ENCODE results near the gene ATP5PB.

The ATP5PB gene

DNA sequence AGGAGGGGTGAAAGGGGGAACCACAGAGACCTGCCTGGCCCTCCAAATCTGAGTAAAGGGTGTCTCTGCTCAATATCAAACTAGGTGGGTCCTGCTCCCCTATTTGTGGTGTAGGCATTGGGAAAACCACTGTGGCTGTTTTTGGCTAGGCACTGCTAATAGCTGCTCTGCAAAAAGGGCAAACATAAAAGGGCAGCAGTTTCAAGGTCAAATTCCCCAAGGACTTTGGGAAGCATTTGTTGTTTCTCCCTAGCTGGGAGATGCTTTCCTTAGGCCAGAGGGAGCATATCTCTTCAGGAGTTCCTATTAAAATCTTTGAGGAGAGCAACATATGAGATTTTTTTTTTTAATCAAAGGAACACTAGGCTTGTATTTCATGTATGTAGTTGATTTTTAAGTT lies 26.9 kb downstream of the ATP5PB start:
- DNase-seq (ENCODE audit: extremely low read depth, insufficient read length) = no peak
- H3K27me3 ChIP-seq (replicated peaks; ENCODE audit: control insufficient read depth, insufficient read depth, low read length) = no peaks in the 10 kb centered on the region
- no peak overlapping the region for H3K4me3 ChIP-seq (replicated peaks; ENCODE audit: low read depth, low read length)
- no peaks in the 10 kb centered on the region; the same call in 1 of the 2 replicates for H3K36me3 ChIP-seq (ENCODE audit: control insufficient read depth, insufficient read depth, low read length)
- TF ChIP-seq, protein P1, sequence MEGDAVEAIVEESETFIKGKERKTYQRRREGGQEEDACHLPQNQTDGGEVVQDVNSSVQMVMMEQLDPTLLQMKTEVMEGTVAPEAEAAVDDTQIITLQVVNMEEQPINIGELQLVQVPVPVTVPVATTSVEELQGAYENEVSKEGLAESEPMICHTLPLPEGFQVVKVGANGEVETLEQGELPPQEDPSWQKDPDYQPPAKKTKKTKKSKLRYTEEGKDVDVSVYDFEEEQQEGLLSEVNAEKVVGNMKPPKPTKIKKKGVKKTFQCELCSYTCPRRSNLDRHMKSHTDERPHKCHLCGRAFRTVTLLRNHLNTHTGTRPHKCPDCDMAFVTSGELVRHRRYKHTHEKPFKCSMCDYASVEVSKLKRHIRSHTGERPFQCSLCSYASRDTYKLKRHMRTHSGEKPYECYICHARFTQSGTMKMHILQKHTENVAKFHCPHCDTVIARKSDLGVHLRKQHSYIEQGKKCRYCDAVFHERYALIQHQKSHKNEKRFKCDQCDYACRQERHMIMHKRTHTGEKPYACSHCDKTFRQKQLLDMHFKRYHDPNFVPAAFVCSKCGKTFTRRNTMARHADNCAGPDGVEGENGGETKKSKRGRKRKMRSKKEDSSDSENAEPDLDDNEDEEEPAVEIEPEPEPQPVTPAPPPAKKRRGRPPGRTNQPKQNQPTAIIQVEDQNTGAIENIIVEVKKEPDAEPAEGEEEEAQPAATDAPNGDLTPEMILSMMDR (IDR thresholded peaks at IDR 0.05; ENCODE audit: insufficient read depth, low read length, poor library complexity, severe bottlenecking) = no peak

DNA sequence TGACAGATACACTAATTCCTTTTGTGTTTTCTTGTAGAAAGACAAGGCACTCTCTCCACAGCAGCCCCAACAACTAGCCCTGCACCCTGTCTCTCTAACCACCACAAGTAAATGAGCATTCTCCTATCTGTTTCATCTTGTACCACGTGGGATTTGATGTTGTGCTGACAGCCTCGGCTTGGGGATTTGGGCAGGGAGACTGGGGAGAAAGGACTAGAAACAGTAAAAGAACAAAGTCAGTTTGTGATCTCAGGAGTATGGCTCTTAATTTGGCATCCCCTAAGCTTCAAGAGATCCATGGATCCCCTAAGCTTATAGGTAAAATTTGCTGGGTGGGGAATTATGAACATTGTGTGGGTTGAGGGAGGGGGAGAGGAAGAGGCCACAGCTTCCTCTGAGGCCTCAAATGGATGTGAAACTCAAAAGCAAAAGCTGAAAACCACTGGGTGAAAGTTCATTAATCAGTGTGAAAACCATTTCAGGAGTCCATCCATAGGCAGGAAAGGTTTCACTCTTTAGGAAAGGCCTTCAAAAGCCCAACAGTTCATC lies 27.6 kb downstream of the ATP5PB start:
- DNase-seq (ENCODE audit: extremely low read depth, insufficient read length) = peak; percentile 39
- H3K36me3 ChIP-seq (ENCODE audit: control insufficient read depth, insufficient read depth, low read length) = no peaks in the 10 kb centered on the region; the same call in 1 of the 2 replicates
- TF ChIP-seq, protein P1 (IDR thresholded peaks at IDR 0.05; ENCODE audit: insufficient read depth, low read length, poor library complexity, severe bottlenecking) = no peak
- H3K27me3 ChIP-seq (replicated peaks; ENCODE audit: control insufficient read depth, insufficient read depth, low read length) = no peaks in the 10 kb centered on the region
- no peak overlapping the region for H3K4me3 ChIP-seq (replicated peaks; ENCODE audit: low read depth, low read length)

DNA sequence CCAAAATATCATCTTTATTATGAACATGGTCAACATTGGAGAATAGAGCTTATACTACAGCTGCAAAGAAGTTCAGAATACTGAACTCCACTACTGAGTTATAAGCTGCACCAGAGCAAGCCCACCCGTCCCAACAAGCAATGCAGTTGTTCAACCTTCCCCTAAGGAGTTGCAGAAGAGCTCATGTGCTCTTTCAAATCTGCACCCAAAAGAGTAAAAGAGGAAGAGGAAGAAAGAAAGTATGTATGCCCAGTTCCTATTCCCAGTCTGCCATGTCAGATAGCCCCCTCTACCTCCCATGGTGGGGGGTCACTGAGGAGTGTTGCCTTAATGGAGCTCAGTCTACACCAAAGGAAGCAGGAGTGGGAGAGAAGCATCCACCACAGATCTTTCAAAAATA lies 31.4 kb downstream of the ATP5PB start:
- TF ChIP-seq, protein P1 (IDR thresholded peaks at IDR 0.05; ENCODE audit: insufficient read depth, low read length, poor library complexity, severe bottlenecking) = no peak
- no peak for DNase-seq (ENCODE audit: extremely low read depth, insufficient read length)

DNA sequence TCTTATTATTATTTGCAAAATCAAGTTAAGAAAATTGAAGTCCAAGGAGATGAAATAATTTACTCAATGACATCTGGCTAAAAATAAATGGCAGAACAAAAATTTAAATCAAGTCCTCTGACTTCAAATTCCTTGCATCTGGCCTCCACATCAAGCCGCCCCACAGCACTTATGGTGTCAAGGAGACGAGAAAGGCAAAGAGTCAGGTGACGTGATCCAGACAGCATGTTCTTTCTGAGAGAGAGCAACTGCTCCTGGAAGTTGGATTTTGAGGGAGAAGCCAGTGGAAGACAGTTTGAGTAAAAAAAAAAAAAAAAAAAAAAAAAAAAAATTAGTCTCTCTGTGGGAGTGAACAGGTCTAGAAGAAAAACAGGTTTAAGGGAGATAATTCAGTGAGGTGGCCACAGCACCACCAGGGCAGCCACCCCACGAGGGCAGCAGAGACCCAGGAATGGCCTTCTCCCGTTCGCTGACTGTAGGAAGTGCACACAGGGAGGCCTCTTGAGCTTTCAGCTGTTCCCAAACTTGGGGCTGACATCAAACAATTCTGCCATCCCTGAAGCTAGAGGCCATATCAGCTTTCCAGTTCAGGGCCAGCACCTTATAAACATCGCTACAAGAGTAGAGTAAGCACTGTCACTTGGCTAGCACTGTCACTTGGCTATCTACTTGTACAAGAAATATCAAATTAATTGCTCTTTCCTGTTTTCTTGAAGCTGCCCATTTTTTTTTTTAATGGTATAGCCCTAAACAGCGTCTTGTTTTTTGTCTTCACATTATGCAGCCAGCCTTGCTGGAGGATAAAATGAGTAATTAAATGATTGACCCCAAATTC lies 32.3 kb downstream of the ATP5PB start:
- Histone ChIP-seq H3K4me3 (replicated peaks; ENCODE audit: low read depth, low read length) (no peak overlapping the region), H3K36me3 (ENCODE audit: control insufficient read depth, insufficient read depth, low read length) (no peaks in the 10 kb centered on the region), H3K27me3 (replicated peaks; ENCODE audit: control insufficient read depth, insufficient read depth, low read length) (no peaks in the 10 kb centered on the region)
- TF ChIP-seq, protein P1 (IDR thresholded peaks at IDR 0.05; ENCODE audit: insufficient read depth, low read length, poor library complexity, severe bottlenecking) = peak; percentile 78
- peak; percentile 64 for DNase-seq (ENCODE audit: extremely low read depth, insufficient read length)

More for the DNA sequence above, 31.4 kb downstream of the ATP5PB start:
- H3K36me3 ChIP-seq (ENCODE audit: control insufficient read depth, insufficient read depth, low read length) = no peaks in the 10 kb centered on the region
- no peak overlapping the region for H3K4me3 ChIP-seq (replicated peaks; ENCODE audit: low read depth, low read length)
- no peaks in the 10 kb centered on the region for H3K27me3 ChIP-seq (replicated peaks; ENCODE audit: control insufficient read depth, insufficient read depth, low read length)

DNA sequence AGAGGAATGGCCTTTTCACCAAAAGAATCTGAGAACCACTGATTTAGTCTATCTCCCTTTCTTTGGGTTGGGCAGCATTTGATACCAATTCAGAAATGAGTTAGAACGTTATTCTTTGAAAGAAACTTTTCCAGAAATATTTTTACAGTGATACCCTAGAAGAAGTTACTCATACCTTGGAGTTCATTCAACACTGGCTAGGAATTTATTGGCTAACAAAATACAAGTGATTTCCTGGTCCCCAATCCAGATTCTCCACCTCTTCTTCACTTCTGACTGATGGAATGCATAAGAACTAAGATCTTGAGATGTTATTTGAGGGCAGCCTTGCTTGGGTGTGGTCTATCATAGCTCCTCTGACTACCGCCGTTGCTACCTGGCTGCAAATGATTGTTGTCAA lies 33.9 kb downstream of the ATP5PB start:
- Histone ChIP-seq H3K27me3 (replicated peaks; ENCODE audit: control insufficient read depth, insufficient read depth, low read length) (no peaks in the 10 kb centered on the region), H3K36me3 (ENCODE audit: control insufficient read depth, insufficient read depth, low read length) (no peaks in the 10 kb centered on the region), H3K4me3 (replicated peaks; ENCODE audit: low read depth, low read length) (no peak overlapping the region)
- TF ChIP-seq, protein P1 (IDR thresholded peaks at IDR 0.05; ENCODE audit: insufficient read depth, low read length, poor library complexity, severe bottlenecking) = no peak
- no peak for DNase-seq (ENCODE audit: extremely low read depth, insufficient read length)

Data from GM06990 (cell line).